SK-N-SH (cell line): ENCODE measurements around the gene ABCA9.

Source experiments
- CHD2 ChIP-seq: fragments of 150-350 bp; IDR thresholded peaks from 2 replicates; pipeline ENCODE4 v1.6.1; 2018; ENCODE audit warnings: low read length; ENCODE audit not compliant: partially characterized antibody
- CTCF ChIP-seq: fragments of 200-600 bp; sonication (generic); IDR thresholded peaks from 2 replicates; pipeline ENCODE4 v1.6.1; 2017; ENCODE audit warnings: antibody characterized with exemption, mild to moderate bottlenecking, moderate library complexity
- EP300 ChIP-seq, 2 experiments: IDR thresholded peaks; 2 replicates each; pipeline versions ENCODE4 v1.4.0 to v1.6.1; 2012; ENCODE audit warnings: borderline replicate concordance in 1 of 2, low read depth in 1 of 2, low read length in 1 of 2
- GABPA ChIP-seq: IDR thresholded peaks from 2 replicates; pipeline ENCODE4 v1.4.0; 2012; ENCODE audit warnings: low read depth, mild to moderate bottlenecking
- POLR2AphosphoS5 ChIP-seq: IDR thresholded peaks from 2 replicates; pipeline ENCODE4 v1.6.1; 2012; ENCODE audit warnings: low read depth, low read length
- RAD21 ChIP-seq: IDR thresholded peaks from 2 replicates; pipeline ENCODE4 v1.6.1; 2012; ENCODE audit warnings: mild to moderate bottlenecking, low read length
- TAF1 ChIP-seq: IDR thresholded peaks from 2 replicates; pipeline ENCODE4 v1.6.1; 2012; ENCODE audit warnings: low read depth, mild to moderate bottlenecking, low read length, moderate library complexity, borderline replicate concordance
- TCF12 ChIP-seq: IDR thresholded peaks from 2 replicates; pipeline ENCODE4 v1.4.0; 2012
- YY1 ChIP-seq: IDR thresholded peaks from 2 replicates; pipeline ENCODE4 v1.4.0; 2012; ENCODE audit warnings: low read depth, mild to moderate bottlenecking
- TF ChIP-seq, protein P1 (sequence below): IDR thresholded peaks from 2 replicates; pipeline ENCODE4 v1.4.0; 2012; ENCODE audit warnings: low read depth

GRCh38 chr17:68941761-68942160 is 119.0 kb downstream of the ABCA9 start:
- TF ChIP-seq RAD21 = no peak
- TF ChIP-seq CTCF = no peak
- TF ChIP-seq EP300 (IDR thresholded peaks at IDR 0.05; ENCODE audit: borderline replicate concordance in 1 of 2, low read depth in 1 of 2, low read length in 1 of 2) = no peak
- no peak for TF ChIP-seq CHD2
- no peak for TF ChIP-seq TAF1
- no peak for TF ChIP-seq YY1
- TF ChIP-seq GABPA = no peak
- no peak for TF ChIP-seq TCF12
- TF ChIP-seq POLR2AphosphoS5 = no peak
- TF ChIP-seq, protein P1, sequence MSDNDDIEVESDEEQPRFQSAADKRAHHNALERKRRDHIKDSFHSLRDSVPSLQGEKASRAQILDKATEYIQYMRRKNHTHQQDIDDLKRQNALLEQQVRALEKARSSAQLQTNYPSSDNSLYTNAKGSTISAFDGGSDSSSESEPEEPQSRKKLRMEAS = no peak
